Airway epithelial cell (primary cell): Measurements from ENCODE around the gene ZAR1. TPM values are rescaled to one million over a fixed set of nuclear protein-coding genes. Genes with fewer than 3 reads are reported as not detected.

ENCODE experiments used
- total RNA-seq: library from RNA; depleted of rRNA; stranded (reverse); fragments of >200 nt; gene quantifications from 2 replicates; pipeline ENCODE4 v1.2.3, GENCODE V29; 2015

The ZAR1 gene
- not detected in 2 replicates for total RNA-seq

GRCh38 chr4:48490012-48490679 lies at the start of gene ZAR1:
ZAR1 (plus strand) TSS chr4:48490252; CDS start chr4:48490292, 40 bp downstream.

GRCh38 chr4:48483006-48483776 lies 6.9 kb upstream of the ZAR1 start, which contains the start of gene SLC10A4:
SLC10A4 (plus strand) TSS chr4:48483343; CDS start chr4:48483562, 219 bp downstream.

Other genes with a start within 250 kb of the ZAR1 start
- 0.35 and 0.51 TPM in 2 replicates for gene TEC, start 220.4 kb upstream of the ZAR1 start, total RNA-seq
- gene SLAIN2, start 148.7 kb upstream of the ZAR1 start, total RNA-seq = 15.8 and 60.3 TPM in 2 replicates
- gene SLC10A4, start 6.9 kb upstream of the ZAR1 start, total RNA-seq = not detected in 2 replicates